Tibial artery (tissue), 4 donors: ENCODE data around the gene CHRNA1.

Source experiments
- DNase-seq, 2 donors: peaks; one replicate each; pipeline ENCODE4 v3.0.0-alpha.2; 2019
- H3K27ac ChIP-seq, 2 donors: fragments of 200-600 bp; sonication (generic) in 1 of 2; 1 replicate in 1 of 2; 2 replicates in 1 of 2; pipeline ENCODE4 v1.5.1; 2018 to 2019; ENCODE audit warnings: mild to moderate bottlenecking in 1 of 2
- H3K27me3 ChIP-seq, 2 donors: fragments of 200-600 bp; sonication (generic) in 1 of 2; one replicate each; pipeline versions ENCODE4 v1.5.1 to v1.6.0; 2016 to 2019
- H3K36me3 ChIP-seq, 3 donors: fragments of 200-600 bp; sonication (generic) in 2 of 3; one replicate each; pipeline ENCODE4 v1.5.1; 2016 to 2019; ENCODE audit warnings: mild to moderate bottlenecking in 2 of 3
- H3K4me1 ChIP-seq, 4 donors: fragments of 200-600 bp; sonication (generic) in 2 of 4; 1 replicate in 3 of 4; 2 replicates in 1 of 4; pipeline ENCODE4 v1.5.1; 2016 to 2019
- H3K4me3 ChIP-seq, 2 donors: fragments of 200-600 bp; sonication (generic) in 1 of 2; 1 replicate in 1 of 2; 2 replicates in 1 of 2; pipeline ENCODE4 v1.5.1; 2018 to 2019; ENCODE audit warnings: mild to moderate bottlenecking in 2 of 2
- H3K9me3 ChIP-seq, 3 donors: fragments of 200-600 bp; sonication (generic) in 1 of 3; one replicate each; pipeline ENCODE4 v1.5.1; 2016 to 2019
- CTCF ChIP-seq, 2 experiments: fragments of 200-600 bp in 1 of 2; fragments of 450-650 bp in 1 of 2; IDR thresholded peaks; one replicate each; pipeline ENCODE4 v1.5.1; 2017 to 2019; ENCODE audit warnings: antibody characterized with exemption in 2 of 2, mild to moderate bottlenecking in 1 of 2, moderate library complexity in 1 of 2
- intact Hi-C: fragments of 100-400 bp; cut with DNase I; formaldehyde crosslinking; loops from one replicate; pipeline ENCODE4 v1.15.0; 2023; ENCODE audit warnings: low total_unique reads

Gene CHRNA1

GRCh38 chr2:174800436-174801205, 36.3 kb upstream of the CHRNA1 start:
- Histone ChIP-seq H3K4me3 (no peak overlapping the region), H3K36me3 (peaks cover 0 to 10% (median 0%) of the 10 kb centered on the region in 3 donors), H3K27me3 (no peaks in the 10 kb centered on the region), H3K9me3 (no peaks in the 10 kb centered on the region), H3K27ac (no peak overlapping the region), H3K4me1 (no peaks in the 10 kb centered on the region)
- TF ChIP-seq CTCF (IDR thresholded peaks at IDR 0.05) = no peak
- intact Hi-C loops = no loop called here
- DNase-seq = no peak

- Histone ChIP-seq H3K9me3 (no peaks in the 10 kb centered on the region), H3K27ac (no peak overlapping the region), H3K27me3 (no peaks in the 10 kb centered on the region), H3K4me1 (no peaks in the 10 kb centered on the region), H3K4me3 (no peak overlapping the region), H3K36me3 (peaks cover 0 to 10% (median 0%) of the 10 kb centered on the region in 3 donors)
- DNase-seq = no peak
- TF ChIP-seq CTCF (IDR thresholded peaks at IDR 0.05) = no peak
- intact Hi-C loops = no loop called here
These were observed 34.5 kb upstream of the CHRNA1 start for GRCh38 chr2:174798801-174799200.

- H3K9me3 ChIP-seq = no peaks in the 10 kb centered on the region
- no peak overlapping the region for H3K27ac ChIP-seq
- DNase-seq = no peak
These were observed 33.6 kb upstream of the CHRNA1 start for GRCh38 chr2:174797781-174798276.

GRCh38 chr2:174796319-174796771, 32.1 kb upstream of the CHRNA1 start:
- intact Hi-C loops = no loop called here
- peaks cover 0 to 10% (median 0%) of the 10 kb centered on the region in 3 donors for H3K36me3 ChIP-seq
- H3K9me3 ChIP-seq = no peaks in the 10 kb centered on the region
- H3K4me3 ChIP-seq = no peak overlapping the region
- DNase-seq = no peak
- no peak overlapping the region for H3K27ac ChIP-seq
- no peak for TF ChIP-seq CTCF (IDR thresholded peaks at IDR 0.05)
- H3K27me3 ChIP-seq = no peaks in the 10 kb centered on the region
- H3K4me1 ChIP-seq = no peaks in the 10 kb centered on the region

More at GRCh38 chr2:174797781-174798276, 33.6 kb upstream of the CHRNA1 start:
- H3K36me3 ChIP-seq = peaks cover 0 to 10% (median 0%) of the 10 kb centered on the region in 3 donors
- H3K27me3 ChIP-seq = no peaks in the 10 kb centered on the region
- intact Hi-C loops = no loop called here
- H3K4me1 ChIP-seq = no peaks in the 10 kb centered on the region
- TF ChIP-seq CTCF (IDR thresholded peaks at IDR 0.05) = no peak
- no peak overlapping the region for H3K4me3 ChIP-seq

- Histone ChIP-seq H3K9me3 (no peaks in the 10 kb centered on the region), H3K27ac (no peak overlapping the region), H3K4me3 (no peak overlapping the region), H3K27me3 (no peaks in the 10 kb centered on the region), H3K36me3 (peaks cover 0 to 8% (median 0%) of the 10 kb centered on the region in 3 donors), H3K4me1 (no peaks in the 10 kb centered on the region)
- no peak for DNase-seq
- intact Hi-C loops = no loop called here
- TF ChIP-seq CTCF (IDR thresholded peaks at IDR 0.05) = no peak
These were observed 30.6 kb upstream of the CHRNA1 start for GRCh38 chr2:174794851-174795374.
